ENCODE measurements around the gene JCHAIN. TPM values are rescaled to one million over a fixed set of nuclear protein-coding genes. Genes with fewer than 3 reads are reported as not detected.
"Not testable (repeated sequence)": the region's sequence is repeated elsewhere in the genome, so short reads cannot be mapped to it uniquely, and the experiment has no call there.

The JCHAIN gene
- 5.9 TPM for total RNA-seq

DNA sequence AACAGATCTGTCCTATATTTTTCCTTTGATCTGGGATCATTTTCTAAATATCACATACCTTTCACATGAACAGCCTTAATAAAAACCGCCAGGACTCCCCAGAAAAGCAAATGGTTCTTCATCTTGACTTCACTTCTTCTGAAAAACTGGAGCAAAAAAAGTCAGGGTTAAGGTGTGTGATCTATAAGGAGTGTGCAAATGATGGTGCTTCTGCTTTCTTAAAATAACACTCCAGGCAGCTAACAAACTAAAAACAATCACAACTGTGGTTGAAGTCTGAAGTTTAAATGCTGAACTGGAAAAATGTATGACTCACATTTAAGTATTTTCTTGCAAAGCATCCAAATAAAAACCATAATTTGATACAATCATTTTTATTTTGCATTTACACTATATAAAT is at the start of gene JCHAIN:
JCHAIN (minus strand) TSS at position 140 of the 400 bp plus-strand sequence; CDS start at position 122, 18 bp downstream.
- peak in 1 of 3 donors; percentile 24 for DNase-seq (ENCODE audit: low read depth in 2 of 3, low spot score in 2 of 3)

GRCh38 chr4:70715097-70715496 is 48.8 kb upstream of the JCHAIN start:
- DNase-seq (ENCODE audit: low read depth in 2 of 3, low spot score in 2 of 3): no peak

GRCh38 chr4:70714079-70714887 is 48.0 kb upstream of the JCHAIN start:
- DNase-seq (ENCODE audit: low read depth in 2 of 3, low spot score in 2 of 3): no peak

DNA sequence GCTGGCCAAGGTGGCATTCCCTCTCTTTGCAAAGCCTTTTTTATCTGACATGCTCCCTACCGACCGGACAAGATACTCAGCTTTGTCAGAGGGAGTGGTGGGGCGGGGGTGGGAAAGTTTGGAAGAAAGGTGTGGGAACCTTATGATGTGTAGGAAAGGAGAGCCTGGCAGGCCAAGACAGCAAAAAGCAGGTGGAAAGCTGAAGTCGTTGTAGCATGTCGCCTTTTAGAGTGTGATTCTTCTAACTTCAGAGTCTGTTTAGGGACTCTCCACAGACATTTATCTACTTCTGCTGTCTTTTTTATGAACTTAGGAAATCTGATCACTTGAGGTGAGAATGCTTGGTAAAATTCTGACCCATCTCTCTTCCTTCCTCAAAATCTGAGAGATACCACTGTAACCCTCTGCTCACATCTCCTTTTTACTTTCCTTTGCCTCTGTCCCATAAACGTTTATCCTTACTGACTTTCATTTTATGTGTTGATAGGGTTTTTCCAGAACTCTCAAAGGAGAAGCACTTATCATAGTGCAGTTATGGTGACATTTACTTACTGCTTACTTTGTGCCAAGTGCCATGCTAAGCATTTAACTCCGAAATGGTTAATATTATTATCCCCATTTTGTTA is 47.3 kb upstream of the JCHAIN start:
- DNase-seq (ENCODE audit: low read depth in 2 of 3, low spot score in 2 of 3): no peak

DNA sequence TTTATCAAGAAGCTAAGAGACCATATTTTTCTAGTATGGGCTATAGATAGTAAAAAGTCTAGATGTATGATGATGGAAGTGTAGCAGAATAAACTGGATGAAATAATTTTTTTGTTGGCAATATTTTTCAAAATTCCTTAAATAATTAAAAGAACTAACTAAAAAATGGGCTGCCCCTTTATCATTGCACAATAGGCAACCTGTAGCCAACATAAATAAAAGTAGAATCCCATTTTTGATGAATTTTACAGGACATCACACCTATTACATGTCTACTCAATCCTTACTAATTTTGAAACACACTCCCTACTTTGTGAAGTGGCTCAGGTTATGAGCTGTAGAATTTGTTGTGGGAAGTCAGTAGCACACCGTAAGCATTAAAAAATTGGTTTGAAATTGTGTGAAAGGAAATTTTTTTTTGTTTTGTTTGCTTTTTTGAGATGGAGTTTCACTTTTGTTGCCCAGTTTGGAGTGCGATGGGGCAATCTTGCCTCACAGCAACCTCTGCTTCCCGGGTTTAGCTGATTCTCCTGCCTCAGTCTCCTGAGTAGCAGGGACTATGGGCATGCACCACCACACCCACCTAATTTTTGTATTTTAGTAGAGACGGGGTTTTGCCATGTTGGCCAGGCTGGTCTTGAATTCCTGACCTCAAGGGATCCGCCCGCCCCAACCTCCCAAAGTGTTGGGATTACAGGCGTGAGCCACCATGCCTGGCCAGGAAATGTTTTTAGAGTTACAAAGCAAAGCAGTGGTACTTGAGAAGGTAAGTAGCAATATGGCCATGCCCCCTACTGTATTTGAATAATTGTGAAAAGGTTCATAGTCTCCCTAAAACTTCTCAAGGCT is 46.5 kb upstream of the JCHAIN start:
- DNase-seq (ENCODE audit: low read depth in 2 of 3, low spot score in 2 of 3): no peak

- DNase-seq (ENCODE audit: low read depth in 2 of 3, low spot score in 2 of 3): no peak
Measured at GRCh38 chr4:70712150-70712549, 45.8 kb upstream of the JCHAIN start.

DNA sequence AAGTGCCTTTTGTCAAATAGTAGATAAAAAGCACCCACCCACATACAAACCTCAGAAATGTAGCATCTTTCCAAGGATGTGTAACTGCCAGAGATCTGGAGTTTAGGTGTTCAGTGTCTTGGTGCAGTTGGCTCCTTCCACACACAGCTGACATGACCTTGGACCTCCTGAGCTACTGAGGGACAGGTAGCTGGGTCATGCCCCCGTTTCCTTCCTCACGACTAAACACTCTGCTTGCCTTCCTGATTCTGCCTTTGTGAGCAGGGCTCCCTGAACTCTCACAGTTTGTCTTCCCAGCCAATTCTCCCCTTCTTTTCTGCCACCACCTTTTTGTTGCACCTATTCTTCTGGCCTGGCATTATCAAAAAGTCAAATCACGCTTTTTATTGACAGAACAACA is 45.3 kb upstream of the JCHAIN start:
- no peak for DNase-seq (ENCODE audit: low read depth in 2 of 3, low spot score in 2 of 3)

- DNase-seq (ENCODE audit: low read depth in 2 of 3, low spot score in 2 of 3): no peak
Measured at GRCh38 chr4:70709611-70710205, 43.4 kb upstream of the JCHAIN start.

DNA sequence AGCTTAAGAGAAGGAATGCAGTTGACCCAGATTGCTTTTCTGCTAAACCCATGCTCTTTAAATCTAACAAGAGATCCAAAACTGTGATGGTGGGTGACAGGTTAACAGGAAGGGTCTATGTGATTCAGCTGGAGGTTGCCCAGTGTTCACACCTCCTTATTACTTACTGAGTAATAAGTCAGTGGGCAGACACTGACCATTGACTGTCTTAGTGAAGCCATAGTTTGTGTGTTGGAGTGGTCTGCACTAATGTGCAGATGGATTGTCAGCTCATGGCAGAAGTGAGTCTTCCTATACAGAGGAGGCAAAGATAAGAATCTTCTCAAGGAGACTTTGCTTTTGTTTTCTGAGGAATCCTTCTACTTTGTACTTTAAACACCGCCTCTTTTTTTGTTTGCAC is 40.2 kb upstream of the JCHAIN start:
- no peak for DNase-seq (ENCODE audit: low read depth in 2 of 3, low spot score in 2 of 3)

- no peak for DNase-seq (ENCODE audit: low read depth in 2 of 3, low spot score in 2 of 3)
Measured at GRCh38 chr4:70706044-70706461, 39.7 kb upstream of the JCHAIN start.

- DNase-seq (ENCODE audit: low read depth in 2 of 3, low spot score in 2 of 3): peak; percentile 44 to 82 (median 79)
Measured at GRCh38 chr4:70705183-70706043, 39.1 kb upstream of the JCHAIN start.

GRCh38 chr4:70704931-70705182 is 38.5 kb upstream of the JCHAIN start:
- DNase-seq (ENCODE audit: low read depth in 2 of 3, low spot score in 2 of 3): no peak

DNA sequence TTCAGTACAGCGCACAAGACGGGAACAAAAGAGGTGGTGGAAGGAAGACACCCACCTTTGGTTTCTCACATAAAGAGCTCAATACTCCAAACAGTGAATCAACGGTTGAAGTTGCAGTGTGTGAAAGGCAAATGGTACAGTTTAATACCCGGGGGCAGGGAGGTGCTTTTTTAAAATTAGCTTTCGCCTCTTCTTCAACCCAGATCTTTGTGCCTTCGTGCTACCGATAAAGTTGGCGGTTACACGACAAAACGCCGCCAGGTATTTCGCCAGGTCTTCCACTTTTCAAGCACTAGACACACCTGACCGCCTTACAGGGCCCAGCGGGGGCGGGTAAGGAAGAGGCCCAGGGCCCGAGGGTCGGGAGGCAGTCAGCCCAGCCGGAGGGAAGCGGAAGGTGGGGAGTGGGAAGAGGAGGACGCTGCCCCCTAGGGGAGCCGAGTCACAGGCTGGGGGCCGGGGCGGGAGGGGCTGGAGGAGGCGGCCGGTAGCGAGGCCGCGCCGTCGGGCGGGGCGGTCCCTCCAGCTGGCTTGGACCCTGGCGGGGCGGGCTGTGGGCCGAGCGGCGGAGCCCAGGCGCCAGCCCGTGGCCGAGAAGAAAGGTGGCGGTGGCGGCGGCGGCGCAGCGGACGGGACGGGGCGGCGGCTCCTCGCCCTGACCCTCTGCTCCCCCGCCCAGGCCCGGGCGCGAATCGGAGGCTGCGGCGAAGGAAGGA is 38.1 kb upstream of the JCHAIN start:
- DNase-seq (ENCODE audit: low read depth in 2 of 3, low spot score in 2 of 3): peak in 2 of 3 donors; percentile 75 to 85

- peak in 1 of 3 donors; percentile 14 for DNase-seq (ENCODE audit: low read depth in 2 of 3, low spot score in 2 of 3)
Measured at GRCh38 chr4:70703619-70704214, 37.4 kb upstream of the JCHAIN start.

DNA sequence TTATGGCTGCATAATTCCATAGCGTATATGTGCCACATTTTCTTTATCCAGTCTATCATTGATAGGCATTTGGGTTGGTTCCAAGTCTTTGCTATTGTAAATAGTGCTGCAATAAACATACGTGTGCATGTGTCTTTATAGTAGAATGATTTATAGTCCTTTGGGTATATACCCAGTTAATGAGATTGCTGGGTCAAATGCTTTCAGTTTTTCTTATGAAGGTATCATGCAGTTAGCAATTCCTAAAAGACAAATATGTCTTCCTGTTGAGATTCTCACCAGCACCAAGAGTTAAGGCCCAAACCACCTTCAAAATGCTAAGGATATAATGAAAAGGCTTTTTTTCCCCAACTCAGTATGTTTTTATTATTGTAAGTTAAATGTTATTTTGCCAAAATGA is 36.3 kb upstream of the JCHAIN start:
- not testable (repeated sequence) for DNase-seq (ENCODE audit: low read depth in 2 of 3, low spot score in 2 of 3)

DNA sequence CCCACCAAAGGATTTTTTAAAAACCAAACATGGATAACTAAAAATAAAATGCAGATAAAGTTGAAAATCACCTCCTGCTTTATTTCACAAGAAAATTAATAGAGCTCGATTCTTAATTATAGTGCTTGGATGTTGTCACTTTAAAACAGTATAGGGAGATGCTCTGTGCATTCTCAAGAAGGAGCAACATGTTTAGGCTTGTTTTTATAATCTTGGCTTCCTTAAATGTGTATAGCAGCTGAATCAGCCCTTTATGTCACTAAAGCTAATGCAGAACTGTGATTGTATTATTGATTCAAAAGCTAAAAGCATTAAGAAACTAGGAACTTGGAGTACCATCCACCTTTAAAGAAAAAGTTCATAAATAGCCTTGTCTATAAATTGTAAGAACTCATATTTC is 35.0 kb upstream of the JCHAIN start:
- DNase-seq (ENCODE audit: low read depth in 2 of 3, low spot score in 2 of 3): no peak

DNA sequence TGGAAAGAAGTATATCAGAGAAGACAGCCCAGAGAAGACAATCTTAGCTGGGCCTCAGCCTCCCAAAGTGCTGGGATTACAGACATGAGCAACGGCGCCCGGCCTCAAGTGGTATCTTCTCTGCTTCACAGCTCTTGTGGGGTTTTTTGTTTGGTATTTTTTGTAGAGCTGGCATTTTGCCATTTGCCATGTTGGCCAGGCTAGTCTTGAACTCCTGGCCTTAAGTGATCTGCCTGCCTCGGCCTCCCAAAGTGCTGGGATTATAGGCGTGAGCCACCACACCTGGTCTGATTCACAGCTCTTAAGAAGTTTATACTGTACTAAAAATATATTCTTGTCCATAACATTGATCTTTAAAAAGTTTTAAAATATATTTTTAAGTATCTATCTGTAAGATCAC is 34.4 kb upstream of the JCHAIN start:
- DNase-seq (ENCODE audit: low read depth in 2 of 3, low spot score in 2 of 3): no peak

- not testable (repeated sequence) for DNase-seq (ENCODE audit: low read depth in 2 of 3, low spot score in 2 of 3)
Measured at GRCh38 chr4:70698435-70698834, 32.1 kb upstream of the JCHAIN start.

GRCh38 chr4:70694633-70695032 is 28.3 kb upstream of the JCHAIN start:
- not testable (repeated sequence) for DNase-seq (ENCODE audit: low read depth in 2 of 3, low spot score in 2 of 3)

Measured in hematopoietic multipotent progenitor cell (in vitro differentiated cells).